Measurements from ENCODE around the gene AGK. TPM values are rescaled to one million over a fixed set of nuclear protein-coding genes. Genes with fewer than 3 reads are reported as not detected.

Gene AGK
- total and polyA plus RNA-seq, 2 of the 8 experiments (the other 6 are each of a cell fraction or from before 2014, with no cell fraction given): 25.8 to 34.0 TPM

GRCh38 chr7:141585592-141586510, 34.6 kb downstream of the AGK start (continued):
- TF ChIP-seq USF2 (IDR thresholded peaks at IDR 0.05; ENCODE audit: low read length): no peak
- TF ChIP-seq CREB1 (IDR thresholded peaks at IDR 0.05): no peak
- no peak for TF ChIP-seq BACH1 (IDR thresholded peaks at IDR 0.05; ENCODE audit: low read length)
- TF ChIP-seq RFX5 (IDR thresholded peaks at IDR 0.05; ENCODE audit: borderline replicate concordance, low read depth, low read length): no peak
- TF ChIP-seq HDAC2 (IDR thresholded peaks at IDR 0.05; ENCODE audit: borderline replicate concordance in 1 of 2, low read depth in 2 of 2, low read length in 2 of 2): no peak
- no peak for TF ChIP-seq ZNF274 (IDR thresholded peaks at IDR 0.05; ENCODE audit: borderline replicate concordance, extremely low read depth, low read length)
- TF ChIP-seq CTBP2 (IDR thresholded peaks at IDR 0.05; ENCODE audit: borderline replicate concordance, insufficient read depth, insufficient read length, low read length): no peak
- no peak for TF ChIP-seq RBBP5 (IDR thresholded peaks at IDR 0.05; ENCODE audit: borderline replicate concordance, low read depth, low read length)
- TF ChIP-seq JUND (IDR thresholded peaks at IDR 0.05; ENCODE audit: low read length): no peak
- no peak for TF ChIP-seq TAF7 (optimal IDR thresholded peaks at IDR 0.05; ENCODE audit: borderline replicate concordance, low read depth, low read length)
